ENCODE results near the gene RPS6KA2.

Gene RPS6KA2

DNA sequence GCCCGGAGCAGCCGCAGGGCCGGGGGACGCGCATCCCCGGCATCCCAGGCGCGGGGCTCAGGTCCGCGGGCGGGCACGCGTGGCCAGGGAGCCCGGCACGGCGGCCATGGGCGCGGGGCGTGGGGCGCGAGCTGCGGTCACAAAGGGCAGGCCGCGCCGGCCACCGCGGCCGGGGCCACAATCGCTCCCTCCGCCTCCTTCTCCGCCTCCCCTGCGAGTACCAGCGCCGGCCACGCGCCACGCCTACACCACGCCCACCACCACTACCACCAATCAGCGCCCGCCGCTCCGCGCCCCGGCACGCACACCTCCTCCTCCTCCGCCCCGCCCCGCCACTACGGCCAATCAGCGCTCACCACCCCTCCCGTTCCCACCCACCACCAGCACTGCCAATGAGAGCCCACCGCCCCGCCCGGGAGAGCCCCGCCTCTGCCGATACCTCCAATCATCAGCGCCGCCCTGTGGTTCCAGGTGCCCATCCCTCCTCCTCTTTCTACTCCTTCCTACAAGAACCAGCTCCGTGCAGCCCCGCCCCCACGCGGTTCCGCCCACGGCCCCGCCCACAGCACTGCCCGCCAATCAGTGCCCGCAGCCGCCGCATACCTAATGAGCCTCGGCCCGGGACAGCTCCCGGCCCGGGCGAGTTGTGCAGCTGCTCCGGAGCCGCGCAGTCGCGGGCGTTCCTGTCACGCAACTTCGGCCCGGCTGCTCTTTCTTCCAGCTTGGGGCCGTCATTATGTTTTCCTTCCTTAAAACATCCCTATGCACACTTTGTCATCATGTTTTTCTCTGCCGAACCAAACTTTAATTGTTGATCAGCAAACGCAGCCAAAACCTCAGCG is at the start of gene RPS6KA2:
TSS of gene RPS6KA2 (minus strand) at position 219 of the 842 bp plus-strand sequence. CDS start 232 bp downstream, outside the sequence.
- peak; percentile 98 for DNase-seq (ENCODE audit: low spot score)
- CTCF ChIA-PET, result interaction anchor here (0.6 to 0.7 kb wide), 2 partner anchors 30 to 433 kb away, joined by 3 to 9 read pairs; no protein-coding TSS in a partner anchor
- POLR2A ChIA-PET (ENCODE audit: low non-redundant PET), result interaction anchor here (0.5 to 0.9 kb wide), 5 partner anchors 46 to 329 kb away, joined by 4 to 7 read pairs (median 4); partner anchors contain the start of gene RNASET2
- H3K27ac ChIP-seq, result peak within 1 kb of the TSS; percentile 94
- TF ChIP-seq, protein P1, sequence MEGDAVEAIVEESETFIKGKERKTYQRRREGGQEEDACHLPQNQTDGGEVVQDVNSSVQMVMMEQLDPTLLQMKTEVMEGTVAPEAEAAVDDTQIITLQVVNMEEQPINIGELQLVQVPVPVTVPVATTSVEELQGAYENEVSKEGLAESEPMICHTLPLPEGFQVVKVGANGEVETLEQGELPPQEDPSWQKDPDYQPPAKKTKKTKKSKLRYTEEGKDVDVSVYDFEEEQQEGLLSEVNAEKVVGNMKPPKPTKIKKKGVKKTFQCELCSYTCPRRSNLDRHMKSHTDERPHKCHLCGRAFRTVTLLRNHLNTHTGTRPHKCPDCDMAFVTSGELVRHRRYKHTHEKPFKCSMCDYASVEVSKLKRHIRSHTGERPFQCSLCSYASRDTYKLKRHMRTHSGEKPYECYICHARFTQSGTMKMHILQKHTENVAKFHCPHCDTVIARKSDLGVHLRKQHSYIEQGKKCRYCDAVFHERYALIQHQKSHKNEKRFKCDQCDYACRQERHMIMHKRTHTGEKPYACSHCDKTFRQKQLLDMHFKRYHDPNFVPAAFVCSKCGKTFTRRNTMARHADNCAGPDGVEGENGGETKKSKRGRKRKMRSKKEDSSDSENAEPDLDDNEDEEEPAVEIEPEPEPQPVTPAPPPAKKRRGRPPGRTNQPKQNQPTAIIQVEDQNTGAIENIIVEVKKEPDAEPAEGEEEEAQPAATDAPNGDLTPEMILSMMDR (conservative IDR thresholded peaks at IDR 0.05; ENCODE audit: low read depth), result no peak

DNA sequence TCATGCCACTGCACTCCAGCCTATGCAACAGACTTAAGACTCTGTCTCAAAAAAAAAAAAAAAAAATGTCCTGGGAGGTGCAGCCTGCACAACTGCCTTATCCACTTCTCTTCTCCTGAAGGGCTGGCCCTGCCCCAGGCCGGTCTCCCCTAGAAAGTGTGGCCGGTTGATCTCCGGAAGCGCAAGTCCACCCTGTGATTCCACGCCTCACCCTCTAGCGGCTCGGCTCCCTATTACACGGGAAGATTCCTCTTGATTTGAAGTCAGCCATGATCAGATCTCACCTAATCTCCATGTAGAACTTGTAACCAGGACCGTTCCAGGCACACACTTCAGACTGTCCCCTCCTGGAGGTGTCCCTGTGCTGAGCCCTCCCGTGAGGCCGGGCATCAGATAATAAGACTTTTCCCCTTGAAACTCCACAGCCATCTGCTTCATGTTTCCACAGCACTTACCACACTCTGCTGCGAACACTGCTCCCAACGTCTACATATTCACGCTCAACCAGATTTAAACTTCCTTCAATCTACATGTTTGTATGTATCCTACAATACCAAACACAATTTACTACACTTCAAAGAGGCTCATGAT is 49.3 kb upstream of the RPS6KA2 start:
- H3K27ac ChIP-seq, result no peak overlapping the region
- CTCF ChIA-PET, result interaction anchor here (0.9 kb wide), 1 partner anchor 17 kb away, joined by 4 read pairs; no protein-coding TSS in a partner anchor
- POLR2A ChIA-PET (ENCODE audit: low non-redundant PET), result no interaction called here
- TF ChIP-seq, protein P1 (conservative IDR thresholded peaks at IDR 0.05; ENCODE audit: low read depth), result no peak
- DNase-seq (ENCODE audit: low spot score), result no peak

DNA sequence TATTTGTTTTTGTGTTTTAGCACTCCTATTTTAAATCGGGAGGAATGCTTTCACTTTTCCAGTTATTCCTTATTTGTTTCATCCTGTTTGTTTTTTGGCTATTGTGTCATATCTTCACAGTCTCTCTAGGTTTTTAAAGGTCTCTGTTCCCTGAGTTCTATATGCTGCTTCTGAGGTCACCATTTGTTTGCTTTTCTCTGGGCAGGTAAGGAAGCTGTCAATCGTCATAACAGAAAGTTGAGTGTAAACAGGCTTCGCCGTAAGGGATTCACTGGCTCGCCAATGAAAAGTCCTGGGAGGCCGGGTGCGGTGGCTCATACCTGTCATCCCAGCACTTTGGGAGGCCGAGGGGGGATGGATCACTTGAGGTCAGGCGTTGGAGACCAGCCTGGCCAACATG is 48.7 kb upstream of the RPS6KA2 start:
- TF ChIP-seq, protein P1 (conservative IDR thresholded peaks at IDR 0.05; ENCODE audit: low read depth), result no peak
- H3K27ac ChIP-seq, result no peak overlapping the region
- ChIA-PET POLR2A (ENCODE audit: low non-redundant PET) (no interaction called here), CTCF (interaction anchor here (0.9 kb wide), 1 partner anchor 16 kb away, joined by 4 read pairs; no protein-coding TSS in a partner anchor)
- no peak for DNase-seq (ENCODE audit: low spot score)

DNA sequence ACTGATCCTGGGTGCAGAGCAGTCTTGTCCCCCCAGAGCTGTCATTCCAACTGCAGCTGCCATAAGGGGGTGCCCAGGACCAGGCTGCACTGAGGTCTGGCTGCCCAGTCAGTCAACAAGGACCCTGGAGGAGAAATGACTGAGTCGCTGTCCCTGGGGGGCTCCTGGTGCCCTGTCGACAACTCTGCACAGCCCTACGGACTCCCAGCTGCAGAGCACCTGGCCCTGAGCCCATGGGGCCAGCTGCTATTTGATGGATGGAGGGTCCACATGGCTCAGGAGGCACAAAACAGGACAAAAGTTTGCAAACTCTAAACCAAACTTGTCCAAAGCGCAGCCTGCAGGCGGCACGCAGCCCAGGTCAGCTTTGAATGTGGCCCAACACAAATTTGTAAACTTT is 46.3 kb upstream of the RPS6KA2 start:
- CTCF ChIA-PET, result no interaction called here
- POLR2A ChIA-PET (ENCODE audit: low non-redundant PET), result interaction anchor here (0.6 kb wide), 1 partner anchor 46 kb away, joined by 4 read pairs; no protein-coding TSS in a partner anchor
- no peak overlapping the region for H3K27ac ChIP-seq
- DNase-seq (ENCODE audit: low spot score), result no peak
- TF ChIP-seq, protein P1 (conservative IDR thresholded peaks at IDR 0.05; ENCODE audit: low read depth), result no peak

DNA sequence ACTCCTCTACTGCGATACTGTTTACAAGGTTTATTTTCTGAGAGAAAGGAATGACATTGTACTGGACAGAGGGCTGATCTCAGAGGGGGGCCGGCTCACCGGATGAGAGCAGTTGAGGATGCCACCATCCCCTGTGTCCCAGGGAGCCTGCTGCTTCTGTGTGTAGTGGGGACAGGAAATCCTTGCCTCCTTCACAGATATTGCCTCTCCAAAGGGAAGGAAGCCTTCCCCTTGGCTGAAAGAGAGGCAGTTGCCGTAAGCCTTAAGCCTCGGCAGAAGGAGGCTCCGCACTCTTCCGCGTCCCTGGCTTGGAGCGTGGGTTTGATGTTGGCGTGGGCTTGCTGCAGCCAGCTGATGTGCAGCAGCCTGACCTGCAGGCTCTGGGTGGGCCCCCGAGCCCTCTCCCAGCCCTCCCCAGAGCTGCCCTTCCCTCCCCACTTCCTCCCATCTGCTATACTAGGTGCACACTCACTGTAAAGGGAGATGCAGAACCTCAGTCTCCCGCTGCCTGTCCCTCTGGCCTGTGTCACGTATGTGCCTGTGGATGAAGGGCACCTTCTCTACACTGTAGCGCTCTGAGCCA is 45.7 kb upstream of the RPS6KA2 start:
- TF ChIP-seq, protein P1 (conservative IDR thresholded peaks at IDR 0.05; ENCODE audit: low read depth), result no peak
- ChIA-PET CTCF (no interaction called here), POLR2A (ENCODE audit: low non-redundant PET) (no interaction called here)

DNA sequence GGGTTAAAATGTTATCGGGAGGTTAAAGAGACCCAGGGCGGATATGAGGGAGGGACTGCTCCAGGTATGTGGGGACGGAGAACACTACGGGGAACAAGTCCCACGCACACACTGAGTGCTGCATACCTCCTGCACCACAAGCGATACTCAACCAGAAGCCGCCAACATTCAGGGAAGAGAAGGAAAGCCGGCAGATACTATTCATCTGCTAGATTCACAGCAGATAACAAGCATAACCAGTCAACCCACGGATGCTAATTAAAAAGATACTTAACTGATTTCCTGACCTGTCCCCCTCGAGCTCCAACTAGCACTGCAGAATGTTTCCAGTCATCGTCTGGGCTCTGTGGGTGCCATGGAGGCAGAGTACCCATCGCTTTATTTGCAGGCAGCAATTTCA is 45.1 kb upstream of the RPS6KA2 start:
- DNase-seq (ENCODE audit: low spot score), result no peak
- TF ChIP-seq, protein P1 (conservative IDR thresholded peaks at IDR 0.05; ENCODE audit: low read depth), result no peak
- CTCF ChIA-PET, result no interaction called here
- peak overlapping the region; percentile 28; the same call in 1 of the 2 replicates for H3K27ac ChIP-seq
- POLR2A ChIA-PET (ENCODE audit: low non-redundant PET), result no interaction called here

More for the DNA sequence above, 45.7 kb upstream of the RPS6KA2 start:
- no peak overlapping the region for H3K27ac ChIP-seq
- no peak for DNase-seq (ENCODE audit: low spot score)

All from RWPE1 (cell line).